ENCODE results near the gene PPP3R1.
A peak's percentile ranks its signal among the peaks of the same experiment; 100 is the strongest.

Gene PPP3R1

DNA sequence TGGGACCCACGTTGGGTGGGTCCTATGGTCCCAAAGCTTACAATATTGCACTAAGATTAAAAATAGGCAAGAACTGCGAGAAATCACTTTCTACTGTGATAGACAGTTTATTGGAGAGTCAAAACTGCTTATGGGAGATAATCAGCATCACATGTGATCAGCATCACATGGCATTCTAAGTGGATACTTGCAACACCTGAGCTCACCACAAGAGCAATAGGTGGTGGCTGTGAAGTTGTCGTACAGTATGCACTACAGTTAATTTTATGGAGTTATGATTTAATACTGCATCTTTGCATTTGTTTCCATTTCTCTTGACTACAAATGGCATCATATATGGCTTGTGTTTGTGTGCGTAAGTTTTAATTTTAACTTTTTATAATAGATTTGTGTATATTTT, 83.0 kb downstream of the PPP3R1 start:
- Mint-ChIP-seq H3K4me1 (peaks cover 32% of the 10 kb centered on the region), H3K4me3 (no peak overlapping the region), H3K27ac (no peak overlapping the region), H3K27me3 (no peaks in the 10 kb centered on the region), H3K9me3 (no peaks in the 10 kb centered on the region), H3K36me3 (peaks cover 19% of the 10 kb centered on the region)

GRCh38 chr2:68167186-68167585, 85.1 kb downstream of the PPP3R1 start:
- Mint-ChIP-seq H3K4me1 (peaks cover 29% of the 10 kb centered on the region), H3K27ac (peak overlapping the region; percentile 21), H3K4me3 (no peak overlapping the region), H3K9me3 (no peaks in the 10 kb centered on the region), H3K36me3 (peaks cover 15% of the 10 kb centered on the region), H3K27me3 (no peaks in the 10 kb centered on the region)

GRCh38 chr2:68163641-68164040, 88.7 kb downstream of the PPP3R1 start:
- Mint-ChIP-seq H3K36me3 (peaks cover 30% of the 10 kb centered on the region), H3K27ac (no peak overlapping the region), H3K27me3 (no peaks in the 10 kb centered on the region), H3K4me1 (peaks cover 53% of the 10 kb centered on the region), H3K9me3 (no peaks in the 10 kb centered on the region), H3K4me3 (no peak overlapping the region)

GRCh38 chr2:68158134-68158447, 94.2 kb downstream of the PPP3R1 start:
- Mint-ChIP-seq H3K4me1 (peaks cover 52% of the 10 kb centered on the region), H3K27ac (peak overlapping the region; percentile 99), H3K9me3 (no peaks in the 10 kb centered on the region), H3K4me3 (peak overlapping the region; percentile 98), H3K36me3 (peaks cover 22% of the 10 kb centered on the region), H3K27me3 (no peaks in the 10 kb centered on the region)

DNA sequence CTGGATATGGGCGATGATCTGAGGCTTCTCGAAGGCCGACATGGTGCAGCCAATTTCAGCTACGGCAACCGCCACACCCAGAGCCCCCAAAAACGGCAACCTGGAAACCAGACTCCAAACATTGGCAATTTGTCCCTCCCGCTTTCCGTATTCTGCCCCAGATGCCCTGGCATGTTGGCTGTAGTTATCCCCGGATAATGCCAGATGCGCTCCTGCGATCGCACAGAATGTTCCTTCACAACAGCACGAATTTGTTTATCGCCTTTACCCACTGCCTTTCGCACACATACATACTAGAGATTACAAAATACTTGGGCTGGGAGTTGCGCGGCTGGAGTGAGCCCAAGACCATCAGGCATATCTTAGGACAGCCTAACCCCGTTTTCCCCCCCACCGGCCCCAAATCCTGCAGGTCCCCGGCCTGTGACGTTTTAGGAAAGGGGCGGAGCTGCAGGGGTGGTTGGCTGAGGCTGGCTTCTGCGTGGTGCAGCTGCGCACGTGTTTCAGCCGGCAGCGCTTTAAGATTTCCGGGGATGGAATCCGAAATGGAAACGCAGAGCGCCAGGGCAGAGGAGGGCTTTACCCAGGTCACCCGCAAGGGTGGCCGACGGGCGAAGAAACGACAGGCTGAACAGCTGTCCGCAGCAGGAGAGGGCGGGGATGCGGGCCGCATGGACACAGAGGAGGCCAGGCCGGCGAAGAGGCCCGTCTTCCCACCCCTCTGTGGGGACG, 94.8 kb downstream of the PPP3R1 start, which contains the start of gene PNO1:
Gene PNO1, plus strand, starts transcription at position 487 of the 732 bp plus-strand sequence. Its CDS starts 47 bp downstream, at position 534.
- Mint-ChIP-seq H3K9me3 (no peaks in the 10 kb centered on the region), H3K4me1 (peaks cover 55% of the 10 kb centered on the region), H3K27ac (peak within 1 kb of the TSS; percentile 99), H3K27me3 (no peaks in the 10 kb centered on the region), H3K4me3 (peak within 1 kb of the TSS; percentile 98), H3K36me3 (peaks cover 22% of the 10 kb centered on the region)

- peaks cover 18% of the 10 kb centered on the region for H3K36me3 Mint-ChIP-seq
- no peaks in the 10 kb centered on the region for H3K27me3 Mint-ChIP-seq
- no peaks in the 10 kb centered on the region for H3K9me3 Mint-ChIP-seq
- H3K4me1 Mint-ChIP-seq, result peaks cover 55% of the 10 kb centered on the region
- H3K4me3 Mint-ChIP-seq, result peak overlapping the region; percentile 98
- H3K27ac Mint-ChIP-seq, result peak overlapping the region; percentile 99
Measured at GRCh38 chr2:68157002-68157401, 95.3 kb downstream of the PPP3R1 start.

DNA sequence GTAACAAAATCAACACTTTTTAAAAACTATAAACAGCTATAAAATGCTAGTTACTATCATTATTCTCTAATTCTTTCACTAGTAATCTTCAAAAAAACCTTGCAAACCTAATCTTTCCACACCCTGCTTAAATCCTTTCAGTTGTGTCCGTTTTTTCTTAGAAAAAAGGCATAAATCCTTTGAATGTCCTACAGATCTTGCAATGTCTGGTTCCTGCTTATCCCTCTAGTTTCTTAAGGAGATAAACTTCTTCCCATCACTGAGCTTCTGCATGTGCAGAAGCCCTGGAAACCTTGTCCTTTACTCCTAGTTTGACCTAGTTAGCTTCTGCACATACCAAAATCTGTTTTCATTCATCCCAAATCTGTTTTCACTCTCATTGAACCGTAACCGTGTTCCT, 95.9 kb downstream of the PPP3R1 start:
- H3K4me3 Mint-ChIP-seq, result peak overlapping the region; percentile 98
- H3K27ac Mint-ChIP-seq, result peak overlapping the region; percentile 99
- H3K9me3 Mint-ChIP-seq, result no peaks in the 10 kb centered on the region
- H3K27me3 Mint-ChIP-seq, result no peaks in the 10 kb centered on the region
- peaks cover 60% of the 10 kb centered on the region for H3K4me1 Mint-ChIP-seq
- peaks cover 18% of the 10 kb centered on the region for H3K36me3 Mint-ChIP-seq

DNA sequence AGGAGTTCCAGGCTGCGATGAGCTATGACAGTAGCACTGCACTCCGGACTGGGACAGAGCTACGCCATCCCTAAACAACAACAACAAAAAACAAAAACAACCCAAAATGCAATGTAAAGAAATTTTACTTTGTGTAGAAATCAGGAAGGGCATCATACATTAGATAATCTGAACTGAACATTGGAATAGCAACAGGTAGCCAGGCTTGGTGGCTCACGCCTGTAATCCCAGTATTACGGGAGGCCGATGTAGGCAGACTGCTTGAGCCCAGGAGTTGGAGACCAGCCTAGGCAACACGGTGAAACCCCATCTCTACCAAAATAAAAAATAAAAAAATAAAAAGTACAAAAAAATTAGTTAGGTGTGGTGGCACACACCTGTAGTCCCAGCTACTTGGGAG, 96.7 kb downstream of the PPP3R1 start:
- peak overlapping the region; percentile 41 for H3K27ac Mint-ChIP-seq

DNA sequence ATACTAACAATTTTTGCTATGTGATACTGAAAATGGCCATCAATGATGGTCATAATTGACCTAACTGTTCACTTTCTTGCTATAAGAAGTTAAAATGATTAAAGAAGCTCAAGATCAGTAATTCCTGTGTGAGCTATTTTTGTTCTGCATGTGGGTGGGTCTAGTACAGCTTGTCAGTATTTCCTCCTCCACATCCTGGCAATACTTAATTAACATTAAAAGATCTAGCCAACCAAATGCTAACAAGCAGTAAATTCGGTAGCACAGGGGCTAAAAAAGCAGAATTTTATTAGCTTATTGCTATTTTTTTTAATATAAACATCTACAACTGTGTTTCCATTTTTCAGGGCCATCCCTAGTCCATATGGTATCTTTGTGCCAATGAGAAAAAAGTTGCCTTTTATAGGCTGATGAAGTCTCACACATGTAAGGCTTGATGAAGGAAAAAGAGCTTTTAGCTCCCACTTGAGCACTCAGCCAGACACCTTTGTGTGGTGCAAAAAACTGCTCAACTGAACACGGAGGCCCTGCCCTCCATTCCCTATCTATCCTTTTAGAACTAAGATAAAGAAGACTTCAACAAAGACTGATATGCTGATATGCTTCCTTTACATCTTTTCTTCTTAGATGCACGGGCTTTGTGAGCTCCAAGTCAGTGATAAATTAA, 99.5 kb downstream of the PPP3R1 start:
- Mint-ChIP-seq H3K36me3 (peaks cover 2% of the 10 kb centered on the region), H3K4me1 (peaks cover 50% of the 10 kb centered on the region), H3K4me3 (peak overlapping the region; percentile 74), H3K9me3 (no peaks in the 10 kb centered on the region), H3K27ac (peak overlapping the region; percentile 92), H3K27me3 (no peaks in the 10 kb centered on the region)

More for the DNA sequence above, 96.7 kb downstream of the PPP3R1 start:
- H3K4me3 Mint-ChIP-seq, result peak overlapping the region; percentile 98
- peaks cover 12% of the 10 kb centered on the region for H3K36me3 Mint-ChIP-seq
- H3K27me3 Mint-ChIP-seq, result no peaks in the 10 kb centered on the region
- H3K9me3 Mint-ChIP-seq, result no peaks in the 10 kb centered on the region
- H3K4me1 Mint-ChIP-seq, result peaks cover 60% of the 10 kb centered on the region

DNA sequence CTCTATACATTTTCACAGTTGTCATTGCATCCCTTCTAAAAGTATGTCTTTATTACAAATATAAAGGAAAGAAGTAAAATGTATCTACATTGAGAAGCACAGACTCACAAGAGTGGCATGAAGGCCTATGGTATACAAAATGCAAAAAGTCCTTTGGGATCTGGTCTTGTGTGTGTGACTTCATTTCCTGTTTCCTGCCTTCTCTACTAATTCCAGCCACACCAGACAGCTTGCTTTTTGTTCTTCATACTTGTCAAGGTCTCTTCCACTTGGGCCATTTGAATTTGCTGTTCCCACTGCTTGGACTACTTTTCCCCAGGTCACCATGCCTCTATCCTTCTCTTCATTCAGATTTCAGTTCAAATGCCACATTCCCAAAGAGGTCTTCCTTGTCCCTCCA, 101.3 kb downstream of the PPP3R1 start:
- H3K27ac Mint-ChIP-seq, result peak overlapping the region; percentile 21
- H3K4me3 Mint-ChIP-seq, result no peak overlapping the region
- no peaks in the 10 kb centered on the region for H3K9me3 Mint-ChIP-seq
- peaks cover 44% of the 10 kb centered on the region for H3K4me1 Mint-ChIP-seq
- peaks cover 2% of the 10 kb centered on the region for H3K36me3 Mint-ChIP-seq
- H3K27me3 Mint-ChIP-seq, result no peaks in the 10 kb centered on the region

DNA sequence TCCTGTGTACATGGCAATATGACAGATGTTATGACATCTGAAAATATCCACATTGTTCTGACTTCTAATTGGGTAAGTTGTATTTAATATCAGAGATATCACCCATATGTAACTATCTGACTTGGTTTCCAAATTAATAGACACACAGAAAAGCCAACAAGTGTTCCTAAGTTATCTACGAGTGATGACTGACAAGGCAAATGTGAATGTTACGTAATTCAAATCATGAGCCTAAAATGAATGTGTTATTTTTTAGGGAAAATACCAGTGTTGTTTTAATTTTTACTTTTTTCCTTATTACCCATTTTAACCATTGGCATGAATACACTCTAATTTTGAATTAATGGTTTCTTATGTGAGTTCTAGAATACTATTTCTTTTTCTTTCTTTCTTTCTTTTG, 110.5 kb downstream of the PPP3R1 start:
- Mint-ChIP-seq H3K27me3 (no peaks in the 10 kb centered on the region), H3K9me3 (no peaks in the 10 kb centered on the region), H3K4me1 (no peaks in the 10 kb centered on the region), H3K4me3 (no peak overlapping the region), H3K36me3 (peaks cover 10% of the 10 kb centered on the region), H3K27ac (no peak overlapping the region)

DNA sequence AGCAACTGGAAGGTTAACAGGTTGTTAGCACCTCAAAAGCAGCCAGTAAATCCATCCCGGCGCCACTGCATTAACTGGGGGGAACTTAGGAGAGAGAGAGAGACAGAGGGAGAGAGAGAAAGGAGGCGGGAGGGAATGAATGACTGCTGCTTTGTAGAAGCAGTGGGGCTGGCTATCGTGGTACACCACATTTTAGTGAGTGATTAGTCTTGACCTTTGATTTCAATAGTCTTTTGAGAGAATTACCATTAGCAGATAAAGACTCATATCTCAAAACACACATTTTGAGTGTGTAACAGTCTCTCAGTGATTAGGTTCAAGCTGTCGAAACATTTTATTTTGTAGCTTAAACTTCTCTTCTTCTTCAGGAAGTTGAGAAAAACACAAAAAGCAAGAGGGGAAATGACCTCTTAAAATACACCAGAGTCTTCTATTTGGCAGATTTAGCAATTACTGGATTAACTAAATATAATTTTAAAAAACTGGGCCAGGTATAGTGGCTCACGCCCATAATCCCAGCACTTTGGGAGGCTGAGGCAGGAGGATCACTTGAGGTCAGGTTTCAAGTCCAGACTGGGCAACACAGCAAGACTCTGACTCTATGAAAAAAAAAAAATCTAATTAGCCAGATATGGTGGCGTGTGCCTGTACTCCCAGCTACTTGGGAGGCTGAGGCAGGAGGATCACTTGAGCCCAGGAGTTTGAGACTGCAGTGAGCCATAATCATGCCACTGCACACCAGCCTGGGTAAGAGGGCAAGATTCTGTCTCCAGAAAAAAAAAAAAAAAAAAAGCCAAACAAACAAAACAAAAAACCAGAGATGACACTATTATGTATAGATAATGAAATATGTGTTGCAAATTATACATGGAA, 116.6 kb downstream of the PPP3R1 start:
- Mint-ChIP-seq H3K27ac (peak overlapping the region; percentile 47), H3K36me3 (peaks cover 11% of the 10 kb centered on the region), H3K9me3 (no peaks in the 10 kb centered on the region), H3K4me3 (no peak overlapping the region), H3K27me3 (no peaks in the 10 kb centered on the region), H3K4me1 (no peaks in the 10 kb centered on the region)

GRCh38 chr2:68134554-68134953, 117.8 kb downstream of the PPP3R1 start:
- H3K27ac Mint-ChIP-seq, result no peak overlapping the region
- H3K27me3 Mint-ChIP-seq, result no peaks in the 10 kb centered on the region
- H3K9me3 Mint-ChIP-seq, result no peaks in the 10 kb centered on the region
- H3K4me1 Mint-ChIP-seq, result no peaks in the 10 kb centered on the region
- H3K36me3 Mint-ChIP-seq, result peaks cover 7% of the 10 kb centered on the region
- no peak overlapping the region for H3K4me3 Mint-ChIP-seq

DNA sequence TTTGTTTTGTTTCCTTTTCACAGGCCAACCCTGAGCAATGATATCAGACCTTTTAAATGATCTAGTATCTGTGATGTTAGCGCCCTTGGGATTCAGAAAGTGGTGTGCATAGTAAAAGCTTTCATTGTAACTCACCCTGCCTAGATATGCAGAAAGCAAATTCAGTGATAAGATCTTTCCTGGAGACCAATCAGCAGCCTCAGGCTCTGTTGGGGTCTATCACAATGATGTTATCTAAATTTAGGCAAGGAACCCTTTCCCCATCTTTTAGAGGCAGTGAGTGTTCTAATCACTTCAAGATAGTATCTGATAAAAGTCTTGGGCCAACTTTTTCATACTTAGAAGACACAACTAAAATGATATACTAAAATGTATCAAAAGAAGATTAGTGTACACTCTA, 118.2 kb downstream of the PPP3R1 start:
- Mint-ChIP-seq H3K36me3 (peaks cover 7% of the 10 kb centered on the region), H3K27ac (no peak overlapping the region), H3K4me1 (no peaks in the 10 kb centered on the region), H3K4me3 (no peak overlapping the region), H3K27me3 (no peaks in the 10 kb centered on the region), H3K9me3 (no peaks in the 10 kb centered on the region)
